Activated T-helper 17 cell treated with anti-CD3 and anti-CD28 coated beads, Interleukin-2, amount 50 U/mL, for 72 hours (primary cell): ENCODE data around the gene SLC25A12. TPM values are rescaled to one million over a fixed set of nuclear protein-coding genes. Genes with fewer than 3 reads are reported as not detected.

Experiments used
- ATAC-seq: fragments of 150-1000 bp; cut with Tn5 transposase; replicated peaks from 2 replicates; pipeline ENCODE4 v1.10.0; 2021; ENCODE audit warnings: mild to moderate bottlenecking, moderate library complexity
- H3K27ac Mint-ChIP-seq: one replicate; pipeline ENCODE4 v1.8.0; 2022; ENCODE audit warnings: mixed read lengths
- H3K27me3 Mint-ChIP-seq: one replicate; pipeline ENCODE4 v1.8.0; 2022; ENCODE audit warnings: mixed read lengths
- H3K36me3 Mint-ChIP-seq: one replicate; pipeline ENCODE4 v1.8.0; 2022; ENCODE audit warnings: low read depth, mild to moderate bottlenecking, mixed read lengths
- H3K4me1 Mint-ChIP-seq: one replicate; pipeline ENCODE4 v1.8.0; 2022; ENCODE audit warnings: mixed read lengths
- H3K4me3 Mint-ChIP-seq: one replicate; pipeline ENCODE4 v1.8.0; 2022; ENCODE audit warnings: mild to moderate bottlenecking, mixed read lengths
- H3K9me3 Mint-ChIP-seq: one replicate; pipeline ENCODE4 v1.8.0; 2022; ENCODE audit warnings: mixed read lengths
- total RNA-seq, 2 donors: library from RNA; stranded (reverse); gene quantifications; one replicate each; pipeline ENCODE4 v1.2.3, GENCODE V29; 2022

Gene SLC25A12
- total RNA-seq, 2 donors from 2014 or later: 15.2 to 30.1 TPM

DNA sequence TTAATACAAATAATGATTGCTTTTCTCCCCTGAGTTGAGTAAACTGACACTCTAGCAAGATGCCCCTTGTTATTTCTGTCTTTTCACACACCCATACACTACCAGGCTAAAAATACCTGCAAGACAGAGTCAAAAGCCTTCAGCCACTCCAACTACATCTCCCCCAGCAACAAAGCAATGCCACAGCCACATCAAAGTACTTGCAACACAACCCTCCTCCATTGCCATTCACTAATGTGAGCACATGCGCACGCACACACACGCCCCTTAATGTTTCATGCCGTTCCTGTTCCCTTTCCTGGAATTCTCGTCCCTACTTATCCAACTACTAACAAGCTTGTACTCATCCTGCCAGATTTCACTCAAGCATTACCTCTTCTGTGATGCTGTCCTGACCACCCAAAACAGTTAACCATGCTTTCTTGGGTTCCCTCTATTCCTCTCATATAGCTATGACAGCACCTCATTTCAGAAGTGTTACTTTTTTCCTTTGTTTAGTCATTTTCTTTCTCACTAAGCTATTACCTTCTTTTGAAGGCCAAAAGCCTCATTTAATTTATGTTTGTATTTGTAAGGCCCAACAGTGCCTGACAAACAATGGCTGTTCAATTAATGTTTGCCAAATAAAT, 29.6 kb downstream of the SLC25A12 start:
- Mint-ChIP-seq H3K27me3 (no peaks in the 10 kb centered on the region), H3K4me3 (no peak overlapping the region)

DNA sequence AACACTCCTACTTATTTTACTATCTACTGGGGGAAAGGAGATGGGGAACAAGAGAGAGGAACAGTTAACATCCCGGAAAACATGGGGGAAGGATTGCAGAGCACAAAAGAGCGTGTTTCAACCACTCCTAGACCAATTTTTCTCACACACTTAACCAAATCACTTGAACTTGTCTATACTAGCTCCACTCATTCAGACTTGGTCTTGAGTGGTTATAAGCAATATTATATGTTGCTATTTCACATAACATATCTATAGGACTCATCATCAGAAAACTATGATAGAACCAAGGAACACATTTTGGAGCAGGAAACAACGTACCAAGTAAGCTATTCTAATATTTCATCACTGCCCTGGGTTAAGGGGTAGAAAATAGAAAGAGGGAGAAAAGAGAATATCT, 31.5 kb downstream of the SLC25A12 start:
- peaks cover 12% of the 10 kb centered on the region for H3K36me3 Mint-ChIP-seq
- peaks cover 6% of the 10 kb centered on the region for H3K4me1 Mint-ChIP-seq
- H3K9me3 Mint-ChIP-seq: no peaks in the 10 kb centered on the region
- H3K4me3 Mint-ChIP-seq: no peak overlapping the region
- no peak for ATAC-seq
- H3K27me3 Mint-ChIP-seq: no peaks in the 10 kb centered on the region
- no peak overlapping the region for H3K27ac Mint-ChIP-seq

More for the DNA sequence above, 29.6 kb downstream of the SLC25A12 start:
- ATAC-seq: peak; percentile 46
- Mint-ChIP-seq H3K4me1 (peaks cover 6% of the 10 kb centered on the region), H3K9me3 (no peaks in the 10 kb centered on the region), H3K36me3 (peaks cover 9% of the 10 kb centered on the region), H3K27ac (no peak overlapping the region)

DNA sequence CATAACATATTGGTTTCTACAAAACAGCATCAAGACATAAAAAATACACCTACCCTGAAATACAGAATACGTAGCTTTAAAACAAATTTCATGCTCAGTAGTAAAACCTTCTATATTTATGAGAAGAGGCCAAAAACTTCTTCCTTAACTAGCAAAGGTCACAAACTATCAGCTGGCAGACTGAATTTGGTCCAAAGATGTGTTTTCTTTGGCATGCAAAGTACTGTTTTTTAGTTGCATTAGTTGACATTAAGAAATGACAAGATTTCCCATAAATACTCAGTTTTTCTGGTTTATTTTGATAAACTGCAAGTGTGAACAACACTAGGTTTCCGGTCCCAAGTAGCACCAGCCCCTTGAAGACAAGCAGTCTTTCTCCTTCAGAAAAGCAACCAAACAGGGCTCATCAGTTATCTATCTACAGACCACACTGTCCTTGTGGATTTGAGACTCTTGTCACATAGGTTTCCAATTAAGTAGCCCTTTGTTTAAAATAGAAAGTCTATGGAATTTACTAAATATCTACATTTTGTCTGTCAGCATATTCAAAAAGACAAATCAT, 35.6 kb downstream of the SLC25A12 start:
- no peak for ATAC-seq
- Mint-ChIP-seq H3K36me3 (peaks cover 37% of the 10 kb centered on the region), H3K4me3 (no peak overlapping the region), H3K27ac (no peak overlapping the region), H3K9me3 (no peaks in the 10 kb centered on the region), H3K4me1 (no peaks in the 10 kb centered on the region), H3K27me3 (no peaks in the 10 kb centered on the region)

DNA sequence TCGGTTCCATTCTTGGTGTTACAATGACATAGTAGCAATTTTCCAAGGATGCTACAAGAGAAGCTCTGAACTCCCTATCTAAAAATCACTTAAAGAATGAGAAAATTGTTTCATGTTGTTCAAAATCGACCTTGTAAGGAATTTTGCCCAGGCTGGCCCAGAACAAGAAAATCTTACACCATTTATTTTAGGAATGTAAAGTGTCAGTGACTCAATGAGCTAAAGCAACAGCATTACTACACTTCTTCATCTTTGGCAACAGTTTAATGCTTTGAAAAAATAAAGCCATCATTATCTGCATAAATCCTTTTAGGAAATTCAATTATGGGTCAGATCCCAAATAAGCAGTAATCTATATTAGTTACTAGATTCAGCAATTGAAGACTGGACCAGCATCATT, 38.6 kb downstream of the SLC25A12 start:
- no peak for ATAC-seq
- H3K27ac Mint-ChIP-seq: no peak overlapping the region
- H3K27me3 Mint-ChIP-seq: no peaks in the 10 kb centered on the region
- no peak overlapping the region for H3K4me3 Mint-ChIP-seq
- peaks cover 46% of the 10 kb centered on the region for H3K36me3 Mint-ChIP-seq
- H3K4me1 Mint-ChIP-seq: no peaks in the 10 kb centered on the region
- no peaks in the 10 kb centered on the region for H3K9me3 Mint-ChIP-seq

DNA sequence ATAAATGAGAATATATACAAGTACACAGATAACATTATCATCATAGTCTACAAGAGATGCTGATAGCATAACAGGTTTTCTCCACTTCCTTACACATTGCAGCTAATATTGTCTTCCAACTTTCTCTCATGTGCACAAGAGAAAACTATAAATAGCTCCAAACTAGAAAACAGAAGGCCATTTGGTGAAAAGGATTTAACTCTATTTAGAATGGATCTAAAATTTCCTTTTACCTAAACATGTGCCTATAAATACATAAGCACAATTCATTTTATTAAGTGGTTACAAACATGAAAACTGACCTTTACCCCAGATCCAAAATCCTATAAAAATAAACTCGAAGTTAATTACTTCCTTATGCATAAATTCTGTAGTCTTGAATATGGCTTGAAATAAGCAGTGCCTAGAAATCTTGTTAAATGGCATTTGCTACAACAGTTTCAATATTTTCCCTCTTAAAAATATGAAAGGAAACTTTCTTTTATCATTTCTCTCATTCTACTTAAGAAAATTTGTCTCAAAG, 41.6 kb downstream of the SLC25A12 start:
- Mint-ChIP-seq H3K4me3 (no peak overlapping the region), H3K27ac (no peak overlapping the region), H3K36me3 (peaks cover 38% of the 10 kb centered on the region), H3K27me3 (no peaks in the 10 kb centered on the region), H3K9me3 (no peaks in the 10 kb centered on the region), H3K4me1 (no peaks in the 10 kb centered on the region)
- no peak for ATAC-seq

DNA sequence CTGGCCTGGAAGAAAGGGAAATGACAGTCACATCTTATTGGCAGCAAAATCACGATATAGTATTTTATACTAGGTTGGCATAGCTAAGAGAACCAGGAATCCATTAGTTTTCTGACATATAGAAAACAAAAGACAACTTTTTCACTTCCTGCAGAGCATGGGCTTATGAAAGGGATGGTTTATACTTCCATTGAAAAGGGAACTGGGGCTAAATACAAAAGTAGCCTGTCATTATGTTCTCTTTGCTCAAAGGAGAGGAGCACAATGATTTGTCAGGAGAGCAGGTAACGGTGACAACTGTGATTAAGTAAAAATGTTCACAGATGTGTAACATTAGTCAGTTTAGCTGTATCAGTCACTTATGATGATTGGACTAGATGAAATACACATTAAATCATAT, 46.4 kb downstream of the SLC25A12 start:
- Mint-ChIP-seq H3K36me3 (peaks cover 17% of the 10 kb centered on the region), H3K9me3 (no peaks in the 10 kb centered on the region), H3K4me3 (no peak overlapping the region), H3K27ac (no peak overlapping the region), H3K27me3 (no peaks in the 10 kb centered on the region), H3K4me1 (no peaks in the 10 kb centered on the region)
- ATAC-seq: no peak

DNA sequence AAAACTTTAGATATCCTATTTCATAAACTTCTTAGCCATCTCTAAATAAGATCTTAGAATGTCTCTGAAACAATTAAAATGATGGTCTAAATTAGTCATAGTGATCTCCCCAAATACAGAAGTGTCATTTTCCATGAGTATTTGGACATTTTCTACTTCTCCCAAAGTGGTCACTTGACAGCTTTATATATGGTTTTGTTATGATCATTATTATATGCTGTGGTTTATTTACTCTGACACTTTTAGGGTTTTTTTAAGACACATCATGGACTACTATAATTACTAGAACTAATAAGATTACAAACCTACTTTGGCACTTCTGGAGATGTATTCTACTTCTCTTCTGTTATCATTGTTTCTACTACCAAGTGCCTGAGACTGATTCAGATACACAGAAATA, 47.1 kb downstream of the SLC25A12 start:
- Mint-ChIP-seq H3K4me1 (no peaks in the 10 kb centered on the region), H3K9me3 (no peaks in the 10 kb centered on the region), H3K27me3 (no peaks in the 10 kb centered on the region), H3K36me3 (peaks cover 16% of the 10 kb centered on the region), H3K4me3 (no peak overlapping the region), H3K27ac (no peak overlapping the region)
- no peak for ATAC-seq

DNA sequence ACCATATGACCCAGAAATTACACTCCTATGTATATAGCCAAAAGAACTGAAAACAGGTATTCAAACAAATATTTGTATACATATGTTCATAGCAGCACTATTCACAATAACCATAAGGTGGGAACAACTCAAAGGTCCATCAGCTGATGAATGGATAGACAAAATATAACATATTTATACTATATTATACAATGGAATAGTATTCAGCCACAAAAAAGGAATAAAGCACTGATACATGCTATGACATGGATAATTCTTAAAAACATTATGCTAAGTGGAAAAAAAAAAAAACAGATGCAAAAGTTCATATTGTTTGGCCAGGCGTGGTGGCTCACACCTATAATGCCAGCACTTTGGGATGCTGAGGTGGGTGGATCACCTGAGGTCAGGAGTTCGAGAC, 52.0 kb downstream of the SLC25A12 start:
- H3K4me3 Mint-ChIP-seq: no peak overlapping the region
- H3K9me3 Mint-ChIP-seq: no peaks in the 10 kb centered on the region
- no peaks in the 10 kb centered on the region for H3K4me1 Mint-ChIP-seq
- H3K27ac Mint-ChIP-seq: no peak overlapping the region
- no peak for ATAC-seq
- H3K27me3 Mint-ChIP-seq: no peaks in the 10 kb centered on the region
- H3K36me3 Mint-ChIP-seq: peaks cover 51% of the 10 kb centered on the region

DNA sequence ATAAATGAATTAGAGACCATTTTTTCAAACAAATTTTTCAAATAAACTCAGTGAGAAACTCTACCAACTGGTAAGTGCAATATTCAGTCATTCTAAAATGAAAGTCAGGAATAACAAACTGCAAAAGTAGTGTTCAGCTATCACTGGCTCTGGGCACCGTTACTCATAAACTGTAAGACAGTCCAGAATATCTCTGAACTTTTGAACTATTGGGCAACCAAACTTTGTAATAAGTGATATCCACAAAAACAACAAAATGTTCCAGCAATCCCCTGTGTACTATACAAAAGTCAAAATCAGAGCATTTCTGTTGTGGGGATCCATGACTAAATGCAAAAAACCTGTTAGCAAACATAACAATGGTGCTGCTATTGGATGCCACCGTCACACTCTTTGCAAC, 56.3 kb downstream of the SLC25A12 start:
- Mint-ChIP-seq H3K27me3 (no peaks in the 10 kb centered on the region), H3K4me3 (no peak overlapping the region), H3K27ac (no peak overlapping the region), H3K9me3 (no peaks in the 10 kb centered on the region), H3K36me3 (peaks cover 81% of the 10 kb centered on the region), H3K4me1 (no peaks in the 10 kb centered on the region)
- ATAC-seq: no peak

DNA sequence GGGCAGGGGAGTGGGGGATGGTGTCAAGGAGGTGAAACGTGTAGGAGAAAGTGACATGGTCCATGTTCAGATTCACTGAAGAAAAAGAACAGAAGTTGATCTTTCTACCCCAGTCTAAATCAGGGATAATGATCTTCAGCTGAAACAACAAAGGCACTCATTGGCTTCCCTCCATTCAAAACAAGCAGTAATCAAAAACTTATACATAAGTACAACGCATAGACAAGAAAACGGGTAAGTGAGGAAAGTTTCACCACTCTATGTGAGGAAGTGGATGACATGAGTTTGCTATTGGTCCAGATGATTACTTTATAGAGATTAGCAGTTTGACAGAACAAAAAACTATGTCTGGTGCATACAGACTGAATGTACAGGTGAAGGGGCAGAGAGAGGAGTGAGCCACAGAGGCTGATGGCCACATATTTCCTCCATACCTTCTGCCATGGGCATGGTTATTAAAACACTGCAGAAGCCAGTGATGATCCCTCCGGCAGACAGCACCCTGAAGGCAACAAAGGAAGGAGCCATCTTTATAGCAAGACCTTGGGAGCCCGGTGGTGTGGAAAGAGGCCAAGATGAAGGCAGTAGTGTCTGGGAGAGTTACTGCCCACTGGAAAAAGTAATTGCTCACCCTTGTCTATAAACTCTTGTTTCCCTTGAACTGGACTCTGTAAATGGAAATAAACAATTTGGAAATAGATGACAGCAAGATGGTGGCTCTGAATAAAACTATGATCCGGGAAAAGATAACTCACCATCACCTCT, 57.7 kb downstream of the SLC25A12 start:
- no peaks in the 10 kb centered on the region for H3K9me3 Mint-ChIP-seq
- peak overlapping the region; percentile 8 for H3K27ac Mint-ChIP-seq
- H3K27me3 Mint-ChIP-seq: no peaks in the 10 kb centered on the region
- H3K4me3 Mint-ChIP-seq: no peak overlapping the region
- ATAC-seq: no peak
- no peaks in the 10 kb centered on the region for H3K4me1 Mint-ChIP-seq
- H3K36me3 Mint-ChIP-seq: peaks cover 85% of the 10 kb centered on the region

DNA sequence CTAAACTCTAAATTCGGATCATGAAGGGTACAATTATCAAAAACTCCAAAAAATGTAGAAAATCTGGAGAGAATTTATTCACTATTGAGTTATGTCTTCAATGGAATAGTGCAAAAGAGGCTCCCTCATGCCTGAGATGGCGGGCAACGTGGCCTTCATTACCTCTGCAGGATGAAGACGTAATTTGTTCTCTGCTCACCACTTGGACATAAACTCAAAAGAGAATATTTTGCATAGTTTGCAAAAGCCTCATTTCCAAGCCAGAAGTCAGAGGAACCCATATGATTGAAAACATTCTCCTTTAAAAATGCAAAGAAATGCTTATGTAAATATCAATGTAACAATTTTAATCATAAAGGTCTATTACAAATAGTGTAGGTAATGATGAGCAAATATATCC, 58.7 kb downstream of the SLC25A12 start:
- Mint-ChIP-seq H3K27ac (no peak overlapping the region), H3K4me3 (no peak overlapping the region), H3K36me3 (peaks cover 88% of the 10 kb centered on the region), H3K9me3 (no peaks in the 10 kb centered on the region), H3K4me1 (no peaks in the 10 kb centered on the region), H3K27me3 (no peaks in the 10 kb centered on the region)
- no peak for ATAC-seq

DNA sequence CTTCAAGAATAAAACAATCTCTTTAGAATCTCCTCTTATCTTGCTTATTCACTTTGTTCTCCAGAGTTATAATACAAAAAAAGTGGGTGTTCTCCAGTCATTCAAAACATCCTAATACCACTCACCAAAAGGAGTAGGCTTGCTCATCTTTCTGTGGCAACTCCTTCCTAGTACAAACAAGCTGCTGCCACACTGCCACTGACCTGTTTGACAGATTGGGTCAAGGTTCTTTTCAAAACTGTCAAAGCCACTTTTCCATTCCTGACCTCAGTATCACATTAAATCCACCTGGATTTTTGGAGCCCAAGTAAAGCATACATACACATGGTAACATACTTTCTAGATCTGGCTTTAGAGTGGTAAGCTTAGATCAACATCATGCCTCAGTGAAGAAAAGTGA, 59.8 kb downstream of the SLC25A12 start:
- no peaks in the 10 kb centered on the region for H3K27me3 Mint-ChIP-seq
- no peak overlapping the region for H3K27ac Mint-ChIP-seq
- H3K4me1 Mint-ChIP-seq: no peaks in the 10 kb centered on the region
- ATAC-seq: no peak
- H3K36me3 Mint-ChIP-seq: peaks cover 92% of the 10 kb centered on the region
- H3K9me3 Mint-ChIP-seq: no peaks in the 10 kb centered on the region
- no peak overlapping the region for H3K4me3 Mint-ChIP-seq

DNA sequence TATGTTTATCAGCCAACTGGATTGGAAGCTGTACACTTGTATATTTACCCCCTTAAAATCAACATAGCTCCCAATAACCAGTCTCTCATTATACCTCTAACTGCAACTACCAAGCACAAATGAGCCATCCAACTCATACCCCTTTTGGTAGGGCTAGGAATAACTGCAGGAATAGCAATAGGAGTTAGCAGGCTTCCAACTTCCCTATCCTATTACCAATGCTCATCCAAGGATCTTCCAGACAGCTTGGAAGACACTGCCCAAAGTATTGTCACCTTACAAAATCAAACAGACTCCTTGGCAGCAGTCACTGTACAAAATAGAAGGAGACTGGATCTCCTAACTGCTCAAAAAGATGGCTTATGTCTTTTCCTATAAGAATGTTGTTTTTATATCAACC, 61.6 kb downstream of the SLC25A12 start:
- Mint-ChIP-seq H3K9me3 (no peaks in the 10 kb centered on the region), H3K27me3 (no peaks in the 10 kb centered on the region), H3K4me3 (no peak overlapping the region), H3K27ac (no peak overlapping the region), H3K4me1 (no peaks in the 10 kb centered on the region), H3K36me3 (peaks cover 91% of the 10 kb centered on the region)
- ATAC-seq: no peak

DNA sequence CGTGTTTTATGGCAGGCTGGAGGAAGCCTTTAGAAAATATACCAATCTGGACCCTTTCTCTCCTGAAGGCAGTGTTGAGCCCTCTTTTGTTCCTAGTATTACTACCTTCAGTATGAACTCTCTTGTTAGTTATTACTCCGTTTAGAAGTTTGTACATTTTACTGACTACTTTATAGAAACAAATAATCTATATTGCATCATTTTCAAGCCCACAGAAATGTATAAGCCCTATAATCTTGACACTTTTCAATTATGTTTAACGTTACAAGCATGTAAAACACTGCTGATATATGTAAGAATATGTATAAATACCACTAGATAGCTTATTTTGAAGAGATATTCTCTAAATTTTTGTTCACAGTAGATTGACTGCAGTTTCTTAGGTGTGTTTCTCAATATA, 64.0 kb downstream of the SLC25A12 start:
- no peaks in the 10 kb centered on the region for H3K27me3 Mint-ChIP-seq

DNA sequence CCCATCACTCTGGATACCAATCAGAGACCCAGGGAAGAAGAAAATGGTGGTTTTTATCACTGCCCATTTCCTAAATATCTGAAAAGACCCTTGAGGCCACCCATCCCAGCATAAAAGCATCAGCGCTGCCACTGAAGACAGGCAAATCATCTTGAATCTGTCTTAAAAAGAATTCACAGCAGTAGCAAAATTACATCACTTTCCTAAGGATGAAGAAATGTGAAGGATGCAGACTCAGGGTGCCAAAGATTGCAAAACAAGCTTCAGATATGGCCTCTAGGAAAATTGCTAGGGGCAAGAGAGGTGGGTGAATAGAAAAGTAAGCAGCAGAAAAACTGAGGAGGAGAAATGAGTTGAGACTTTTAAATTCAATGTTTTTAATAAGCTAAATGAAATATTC, 70.0 kb downstream of the SLC25A12 start:
- H3K4me3 Mint-ChIP-seq: no peak overlapping the region
- H3K27ac Mint-ChIP-seq: no peak overlapping the region
- no peaks in the 10 kb centered on the region for H3K9me3 Mint-ChIP-seq
- peaks cover 50% of the 10 kb centered on the region for H3K36me3 Mint-ChIP-seq
- H3K27me3 Mint-ChIP-seq: no peaks in the 10 kb centered on the region
- ATAC-seq: no peak
- no peaks in the 10 kb centered on the region for H3K4me1 Mint-ChIP-seq

More for the DNA sequence above, 64.0 kb downstream of the SLC25A12 start:
- no peak overlapping the region for H3K4me3 Mint-ChIP-seq
- H3K36me3 Mint-ChIP-seq: peaks cover 91% of the 10 kb centered on the region
- H3K4me1 Mint-ChIP-seq: no peaks in the 10 kb centered on the region
- no peaks in the 10 kb centered on the region for H3K9me3 Mint-ChIP-seq
- no peak overlapping the region for H3K27ac Mint-ChIP-seq
- ATAC-seq: no peak
